GM18526 (cell line): ENCODE results near the gene PSMC2.

Experiments
- POLR2A ChIP-seq: IDR thresholded peaks from 3 replicates; pipeline ENCODE4 v1.6.1; 2011; ENCODE audit not compliant: insufficient read length; ENCODE audit errors: extremely low read depth

PSMC2 gene

GRCh38 chr7:103395071-103395470 lies 47.6 kb downstream of the PSMC2 start:
- TF ChIP-seq POLR2A: no peak

DNA sequence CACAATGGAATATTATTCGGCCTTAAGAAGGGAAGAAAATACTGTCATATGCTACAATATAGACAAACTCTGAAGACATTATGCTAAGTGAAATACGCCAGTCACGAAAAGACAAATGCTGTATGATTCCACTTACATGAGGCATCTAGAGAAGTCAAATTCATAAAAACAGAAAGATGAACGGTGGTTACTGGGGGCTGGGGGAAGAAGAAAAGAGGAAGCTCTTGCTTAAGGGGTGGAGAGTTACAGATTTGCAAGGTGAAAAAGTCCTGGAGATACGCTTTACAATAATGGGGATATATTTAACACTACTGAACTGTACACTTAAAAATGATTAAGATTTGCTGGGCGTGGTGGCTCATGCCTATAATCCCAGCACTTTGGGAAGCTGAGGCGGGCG lies 49.0 kb downstream of the PSMC2 start:
- no peak for TF ChIP-seq POLR2A

DNA sequence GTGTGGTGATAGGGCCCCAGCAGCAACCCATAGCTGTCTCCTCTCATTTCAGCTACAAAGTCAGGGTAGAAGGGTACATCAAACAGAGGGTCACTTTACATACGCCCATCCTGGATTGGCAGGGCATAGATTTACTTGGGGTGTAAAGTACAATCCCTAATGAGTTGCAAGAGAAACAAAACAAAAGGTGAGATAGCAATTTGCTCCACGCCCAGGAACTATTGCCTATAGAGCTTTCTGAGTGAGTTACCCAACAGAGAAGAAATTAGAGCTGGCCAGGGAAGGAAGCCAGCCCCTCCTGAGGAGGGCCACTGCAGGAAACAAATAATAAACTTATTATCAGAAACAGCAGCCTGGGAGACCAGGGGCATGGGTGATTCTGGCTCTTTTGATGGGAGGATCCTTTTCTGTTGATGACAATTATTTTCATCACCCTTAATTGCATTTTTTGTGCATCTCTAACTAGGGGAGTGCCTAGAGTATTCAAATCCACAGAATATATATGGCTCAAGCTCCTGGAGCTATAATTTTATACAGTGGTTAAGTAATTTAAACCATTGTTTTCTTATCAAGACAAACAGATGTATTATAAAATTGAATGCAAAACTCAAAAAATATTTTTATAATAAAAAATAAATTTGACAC lies 51.2 kb downstream of the PSMC2 start:
- TF ChIP-seq POLR2A: no peak

DNA sequence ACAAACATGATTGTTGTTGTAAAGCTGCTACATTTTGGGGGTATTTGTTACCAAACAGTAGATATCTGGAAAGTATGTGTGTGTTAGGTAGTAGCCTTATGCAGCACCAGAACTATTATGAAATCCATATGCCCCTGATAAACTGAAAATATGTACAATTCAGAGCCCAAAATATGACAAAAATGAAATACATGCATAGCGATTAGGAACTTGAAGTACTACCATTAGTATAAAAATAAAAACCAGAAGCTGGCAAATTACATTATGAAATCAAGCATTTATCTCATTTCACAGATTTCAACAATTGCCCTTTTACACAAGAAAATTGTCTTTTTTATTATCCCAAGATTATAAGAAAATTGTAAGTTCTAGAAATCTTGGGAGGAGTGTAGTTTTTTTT lies 64.7 kb downstream of the PSMC2 start:
- TF ChIP-seq POLR2A: no peak

DNA sequence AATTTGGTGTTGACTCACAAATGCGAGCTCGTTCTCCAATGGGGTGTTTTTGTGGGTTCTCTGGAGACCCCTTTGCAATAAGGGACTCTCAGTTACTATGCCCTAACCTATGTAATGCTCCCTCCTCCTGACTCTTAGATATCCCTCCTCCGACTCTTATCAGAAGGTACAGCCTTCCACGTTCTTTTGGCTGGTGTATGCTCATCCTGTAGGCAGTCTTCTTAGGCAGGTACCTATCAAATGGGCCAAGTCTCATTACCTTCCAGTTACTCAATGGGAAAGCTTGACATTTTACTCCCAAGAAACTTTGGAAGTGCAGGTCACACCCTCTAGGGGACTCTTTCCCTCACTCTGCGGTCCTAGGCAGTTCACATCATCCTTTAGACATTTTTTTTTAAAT lies 66.0 kb downstream of the PSMC2 start:
- TF ChIP-seq POLR2A: no peak

- TF ChIP-seq POLR2A: no peak
Measured at GRCh38 chr7:103418241-103418640, 70.8 kb downstream of the PSMC2 start.
